Stimulated activated CD4-positive, alpha-beta T cell treated with anti-CD3 and anti-CD28 coated beads, TNF-alpha, amount 100 ng/mL, for 24 hours (primary cell): Measurements from ENCODE around the gene AAK1.

Experiments
- DNase-seq, 3 experiments: peaks; one replicate each; pipeline ENCODE4 v3.0.0-alpha.2; 2020; ENCODE audit warnings: low read depth in 3 of 3

Gene AAK1

GRCh38 chr2:69538872-69539548 is 104.5 kb downstream of the AAK1 start:
- DNase-seq = no peak

DNA sequence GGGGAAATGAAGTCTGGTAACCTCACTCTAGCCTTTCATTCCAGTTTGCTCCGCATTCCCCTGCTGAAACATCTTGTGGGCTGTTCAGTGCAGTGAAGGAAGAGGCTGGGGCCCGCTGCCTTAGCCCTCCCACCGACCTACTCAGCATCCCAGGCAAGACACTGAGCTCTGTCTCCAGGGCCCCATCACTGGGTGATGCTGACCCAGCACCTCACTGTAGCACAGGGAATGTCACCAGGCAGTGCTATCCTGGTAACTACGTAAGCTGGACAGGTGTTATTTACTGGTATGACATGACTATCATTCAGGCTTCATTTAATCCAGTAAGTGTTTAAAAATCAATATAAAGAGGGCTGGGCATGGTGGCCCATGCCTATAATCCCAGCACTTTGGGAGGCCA is 105.3 kb downstream of the AAK1 start:
- DNase-seq = no peak

DNA sequence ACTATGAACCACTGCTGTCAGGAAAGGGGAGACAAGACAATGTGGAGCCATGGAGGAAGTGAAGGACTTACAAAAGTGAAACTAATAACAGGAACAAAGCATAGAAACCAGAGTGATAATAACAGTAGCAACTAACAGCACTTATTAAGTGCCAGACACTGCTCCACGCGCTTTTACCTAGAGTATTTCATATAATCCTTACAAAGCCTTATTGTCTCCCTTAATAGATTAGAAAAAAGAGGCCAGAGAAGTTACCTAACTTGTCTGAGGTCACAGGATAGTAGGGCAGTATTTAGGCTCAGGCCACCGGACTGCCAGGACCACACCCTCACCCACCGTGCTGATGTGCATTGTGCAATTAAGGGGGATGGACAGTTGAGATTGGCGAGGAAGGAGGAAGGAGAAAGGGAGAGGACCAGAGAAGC is 107.7 kb downstream of the AAK1 start:
- no peak for DNase-seq

DNA sequence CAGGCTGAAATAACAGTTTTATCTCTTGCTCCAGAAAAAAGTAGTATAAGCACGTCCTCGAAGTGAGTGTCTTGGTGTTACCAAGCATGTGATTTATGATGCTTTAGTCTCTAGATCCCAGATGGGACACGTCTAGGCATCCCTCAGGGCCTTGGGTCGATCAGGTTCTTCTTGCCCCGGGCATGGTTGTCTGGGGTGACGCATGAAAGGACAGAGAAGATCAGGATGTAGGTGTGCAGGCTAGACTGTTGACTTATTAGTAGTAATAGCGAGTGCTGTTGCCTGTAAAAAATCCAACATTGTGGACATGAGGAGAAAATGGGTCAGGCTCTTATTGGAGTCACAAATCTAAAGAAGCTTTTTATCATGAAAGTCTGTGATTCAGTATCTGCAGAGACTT is 112.4 kb downstream of the AAK1 start:
- DNase-seq = no peak

DNA sequence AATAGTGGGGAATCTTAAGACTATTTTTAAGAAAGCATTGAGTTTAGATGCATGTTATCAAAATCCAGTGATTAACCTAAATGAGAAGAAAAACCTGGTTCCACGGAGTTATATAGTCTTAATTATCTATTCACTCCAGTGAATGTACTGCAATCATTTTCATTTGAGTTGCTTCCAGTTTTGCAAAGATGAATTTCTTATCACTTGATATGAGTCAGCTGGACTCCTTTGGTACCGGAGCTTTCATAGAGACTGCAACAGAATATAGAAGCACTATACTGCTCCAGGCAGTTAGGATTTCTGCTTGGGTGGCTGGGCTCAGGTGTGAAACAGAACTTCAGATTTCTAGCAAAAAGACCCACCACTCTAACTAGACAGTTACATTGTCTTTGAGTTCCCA is 114.1 kb downstream of the AAK1 start:
- DNase-seq = no peak

DNA sequence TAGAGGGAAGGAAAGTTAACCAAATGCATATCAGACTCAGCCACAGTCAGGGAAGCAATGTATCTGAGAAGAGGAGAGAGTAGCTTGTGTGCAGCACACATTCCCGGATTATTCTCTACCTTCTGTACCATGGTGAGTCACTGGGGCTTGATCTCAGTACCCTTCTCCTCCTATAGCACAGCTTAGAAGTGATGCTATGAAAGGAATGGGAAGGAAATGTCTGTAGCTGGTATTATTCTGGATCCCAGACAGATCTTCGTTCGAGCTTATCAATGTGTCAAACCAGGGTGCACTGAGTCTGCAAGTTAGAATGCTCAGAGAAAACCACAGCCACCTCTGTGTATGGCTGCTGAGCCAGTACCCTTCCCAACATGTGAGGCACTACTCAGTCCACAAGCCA is 118.3 kb downstream of the AAK1 start:
- no peak for DNase-seq

DNA sequence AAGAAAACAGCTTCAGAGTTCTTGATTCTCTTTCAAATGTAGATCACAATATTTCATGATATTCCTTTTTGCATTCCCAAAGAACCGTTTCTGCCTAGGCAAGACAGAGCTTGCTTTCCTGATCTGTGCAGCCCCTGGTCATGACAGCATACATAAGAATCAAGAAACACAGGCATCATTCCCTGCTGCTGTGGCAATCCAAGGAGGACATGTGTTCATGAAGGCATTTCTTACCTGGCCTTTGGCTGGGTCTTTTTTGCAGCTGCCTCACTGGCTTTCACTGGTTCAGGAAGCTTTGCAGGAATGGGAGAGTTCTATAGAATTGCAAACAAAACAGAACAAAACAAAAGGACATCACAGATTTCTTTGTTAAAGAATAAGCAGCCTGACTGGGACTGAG is 118.7 kb downstream of the AAK1 start:
- no peak for DNase-seq

- no peak for DNase-seq
Measured at GRCh38 chr2:69521747-69522146, 121.8 kb downstream of the AAK1 start.

DNA sequence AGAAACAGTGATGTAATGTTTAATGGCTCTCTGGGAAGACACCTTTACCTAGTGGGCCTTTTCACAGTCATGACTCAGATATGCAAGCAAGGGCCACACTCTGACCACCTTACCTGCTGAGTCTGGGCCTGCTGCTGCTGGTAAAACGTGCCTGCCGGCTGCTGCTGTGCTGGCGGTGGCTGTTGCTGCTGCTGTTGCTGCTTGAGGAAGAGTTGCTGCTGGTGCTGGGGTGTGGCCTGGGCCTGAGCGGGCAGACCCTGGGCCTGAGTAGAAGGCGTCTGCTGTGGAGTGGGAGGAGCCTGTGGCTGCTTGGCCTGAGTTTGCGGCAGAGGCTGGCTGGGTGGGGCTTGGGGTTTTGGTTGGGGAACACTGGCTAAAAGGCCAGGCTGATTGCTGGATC is 124.7 kb downstream of the AAK1 start:
- DNase-seq = no peak

- no peak for DNase-seq
Measured at GRCh38 chr2:69517410-69517809, 126.1 kb downstream of the AAK1 start.

DNA sequence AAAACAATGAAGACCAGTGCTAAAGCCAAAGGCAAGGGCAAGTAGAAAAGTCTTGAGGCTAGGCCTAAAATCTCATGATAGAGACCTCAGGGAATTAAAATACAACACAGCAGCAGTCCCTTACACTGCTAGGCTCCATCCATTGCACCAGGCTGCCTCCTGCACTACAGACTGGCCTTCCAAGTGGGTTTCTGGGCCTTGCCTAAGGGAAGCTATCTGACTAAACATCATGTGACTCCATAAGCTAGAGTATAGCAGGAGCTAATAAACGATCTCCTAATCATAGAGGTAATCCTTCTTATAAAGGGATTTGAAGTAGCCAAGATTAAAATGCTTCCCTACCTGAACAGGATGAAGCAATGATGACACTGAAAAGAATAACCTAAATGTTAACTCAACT is 128.7 kb downstream of the AAK1 start:
- DNase-seq = no peak

- no peak for DNase-seq
Measured at GRCh38 chr2:69514406-69514805, 129.1 kb downstream of the AAK1 start.

DNA sequence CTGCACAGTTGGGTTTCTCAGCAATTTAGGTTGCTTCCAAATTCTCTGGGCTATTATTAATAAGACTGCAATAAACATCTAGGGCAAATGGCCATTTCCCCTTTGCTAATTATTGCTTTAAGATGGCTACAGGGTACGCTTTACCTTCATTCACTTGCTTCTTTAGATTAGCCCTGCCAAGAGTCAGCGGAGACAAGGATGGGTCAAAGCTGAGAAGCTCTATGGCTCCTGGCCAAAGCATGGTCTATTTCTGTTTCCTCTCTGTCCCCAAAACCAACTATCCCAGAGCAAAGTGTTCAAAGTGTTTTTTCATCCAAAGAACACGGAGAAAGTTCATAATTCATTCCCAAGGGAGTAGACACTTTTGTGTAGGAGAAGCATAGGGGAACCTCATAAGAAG is 131.1 kb downstream of the AAK1 start:
- no peak for DNase-seq

DNA sequence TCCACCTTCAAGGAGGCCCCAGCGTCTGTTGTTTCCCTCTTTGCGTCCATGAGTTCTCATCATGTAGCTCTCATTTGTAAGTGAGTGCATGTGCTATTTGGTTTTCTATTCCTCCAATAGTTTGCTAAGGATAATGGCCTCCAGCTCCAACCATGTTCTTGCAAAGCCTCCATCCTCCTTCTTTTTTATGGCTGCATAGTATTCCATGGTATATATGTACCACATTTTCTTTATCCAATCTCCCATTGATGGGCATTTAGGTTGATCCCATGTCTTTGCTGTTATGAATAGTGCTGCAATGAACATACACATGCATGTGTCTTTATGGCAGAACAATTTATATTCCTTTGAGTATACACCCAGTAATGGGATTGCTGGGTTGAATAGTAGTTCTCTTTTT is 133.3 kb downstream of the AAK1 start:
- no peak for DNase-seq

DNA sequence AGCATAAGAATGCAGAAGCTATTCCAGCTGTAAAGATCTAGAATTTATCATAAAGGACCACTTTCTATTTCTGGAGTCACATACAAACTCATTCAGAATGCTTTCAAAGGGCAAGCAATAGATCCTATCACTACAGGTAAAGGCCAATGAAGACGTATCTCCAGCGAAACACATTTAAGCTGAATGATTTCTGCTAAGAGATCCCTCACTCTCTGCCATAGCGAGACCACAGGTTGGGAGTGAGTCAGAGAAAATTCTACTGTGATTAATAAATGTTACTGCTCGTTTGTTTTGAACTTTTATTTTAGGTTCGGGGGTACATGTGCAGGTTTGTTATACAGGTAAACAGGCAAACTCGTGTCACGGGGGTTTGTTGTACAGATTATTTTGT is 133.8 kb downstream of the AAK1 start:
- DNase-seq = no peak

- DNase-seq = no peak
Measured at GRCh38 chr2:69509011-69509749, 134.4 kb downstream of the AAK1 start.

GRCh38 chr2:69505710-69506109 is 137.8 kb downstream of the AAK1 start:
- DNase-seq = no peak

DNA sequence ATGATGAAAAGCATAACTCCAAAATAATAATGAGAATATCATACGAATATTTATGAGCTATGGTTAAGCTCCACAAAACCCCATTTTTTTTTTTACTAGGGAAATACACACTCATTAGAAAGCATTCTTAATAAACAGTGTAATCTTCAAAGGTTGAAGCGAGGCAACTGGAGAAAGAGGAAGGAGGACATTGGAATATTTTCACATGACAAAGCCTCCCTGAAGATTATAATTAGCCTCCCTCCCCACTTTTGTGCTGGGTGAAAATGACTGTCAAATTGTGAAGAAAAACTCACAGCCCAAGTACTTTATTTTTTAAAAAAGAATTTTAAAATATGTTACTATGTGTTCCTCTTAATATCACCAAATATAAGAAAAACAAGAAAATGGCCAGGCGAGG is 142.2 kb downstream of the AAK1 start:
- no peak for DNase-seq

DNA sequence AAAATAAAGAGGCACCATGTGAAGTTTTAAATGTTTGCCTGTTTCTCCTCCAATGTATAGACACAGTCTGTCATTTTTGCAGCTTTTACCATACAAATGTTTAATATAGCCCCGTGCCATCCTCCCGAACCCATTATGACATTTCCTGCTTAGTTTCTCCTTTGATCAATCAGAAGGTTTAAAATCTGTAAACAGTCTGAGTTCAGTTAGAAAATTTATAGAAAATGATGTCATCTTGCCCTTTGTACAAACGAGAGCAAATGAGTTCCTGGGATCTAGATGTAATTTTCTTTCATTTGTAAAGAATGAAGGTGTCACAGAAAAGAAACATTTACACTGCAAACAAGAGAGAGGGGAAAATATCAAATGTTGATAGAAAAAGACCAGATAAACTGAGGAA is 143.6 kb downstream of the AAK1 start:
- no peak for DNase-seq

- DNase-seq = no peak
Measured at GRCh38 chr2:69499242-69499641, 144.3 kb downstream of the AAK1 start.

GRCh38 chr2:69495861-69496260 is 147.7 kb downstream of the AAK1 start:
- DNase-seq = no peak

GRCh38 chr2:69495008-69495407 is 148.5 kb downstream of the AAK1 start:
- no peak for DNase-seq

- DNase-seq = no peak
Measured at GRCh38 chr2:69494126-69494525, 149.4 kb downstream of the AAK1 start.

- no peak for DNase-seq
Measured at GRCh38 chr2:69493268-69493667, 150.3 kb downstream of the AAK1 start.
